Measurements from ENCODE around the gene HBE1. TPM values are rescaled to one million over a fixed set of nuclear protein-coding genes. Genes with fewer than 3 reads are reported as not detected.

HBE1 gene
- total RNA-seq, 4 donors from 2014 or later = 0.67 TPM; not detected in 3

GRCh38 chr11:5289696-5290095 is 20.0 kb upstream of the HBE1 start:
- no peaks in the 10 kb centered on the region for H3K9me3 ChIP-seq
- ATAC-seq = no peak
- no peak for TF ChIP-seq POLR2A (IDR thresholded peaks at IDR 0.05)
- TF ChIP-seq, protein P1, sequence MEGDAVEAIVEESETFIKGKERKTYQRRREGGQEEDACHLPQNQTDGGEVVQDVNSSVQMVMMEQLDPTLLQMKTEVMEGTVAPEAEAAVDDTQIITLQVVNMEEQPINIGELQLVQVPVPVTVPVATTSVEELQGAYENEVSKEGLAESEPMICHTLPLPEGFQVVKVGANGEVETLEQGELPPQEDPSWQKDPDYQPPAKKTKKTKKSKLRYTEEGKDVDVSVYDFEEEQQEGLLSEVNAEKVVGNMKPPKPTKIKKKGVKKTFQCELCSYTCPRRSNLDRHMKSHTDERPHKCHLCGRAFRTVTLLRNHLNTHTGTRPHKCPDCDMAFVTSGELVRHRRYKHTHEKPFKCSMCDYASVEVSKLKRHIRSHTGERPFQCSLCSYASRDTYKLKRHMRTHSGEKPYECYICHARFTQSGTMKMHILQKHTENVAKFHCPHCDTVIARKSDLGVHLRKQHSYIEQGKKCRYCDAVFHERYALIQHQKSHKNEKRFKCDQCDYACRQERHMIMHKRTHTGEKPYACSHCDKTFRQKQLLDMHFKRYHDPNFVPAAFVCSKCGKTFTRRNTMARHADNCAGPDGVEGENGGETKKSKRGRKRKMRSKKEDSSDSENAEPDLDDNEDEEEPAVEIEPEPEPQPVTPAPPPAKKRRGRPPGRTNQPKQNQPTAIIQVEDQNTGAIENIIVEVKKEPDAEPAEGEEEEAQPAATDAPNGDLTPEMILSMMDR (IDR thresholded peaks at IDR 0.05) = no peak
- no peak for TF ChIP-seq POLR2AphosphoS5 (IDR thresholded peaks at IDR 0.05)
- TF ChIP-seq EP300 (IDR thresholded peaks at IDR 0.05) = no peak
- H3K4me1 ChIP-seq = no peaks in the 10 kb centered on the region
- no peak overlapping the region for H3K4me3 ChIP-seq
- no peak overlapping the region for H3K27ac ChIP-seq
- no peaks in the 10 kb centered on the region for H3K27me3 ChIP-seq
- H3K36me3 ChIP-seq = no peaks in the 10 kb centered on the region

DNA sequence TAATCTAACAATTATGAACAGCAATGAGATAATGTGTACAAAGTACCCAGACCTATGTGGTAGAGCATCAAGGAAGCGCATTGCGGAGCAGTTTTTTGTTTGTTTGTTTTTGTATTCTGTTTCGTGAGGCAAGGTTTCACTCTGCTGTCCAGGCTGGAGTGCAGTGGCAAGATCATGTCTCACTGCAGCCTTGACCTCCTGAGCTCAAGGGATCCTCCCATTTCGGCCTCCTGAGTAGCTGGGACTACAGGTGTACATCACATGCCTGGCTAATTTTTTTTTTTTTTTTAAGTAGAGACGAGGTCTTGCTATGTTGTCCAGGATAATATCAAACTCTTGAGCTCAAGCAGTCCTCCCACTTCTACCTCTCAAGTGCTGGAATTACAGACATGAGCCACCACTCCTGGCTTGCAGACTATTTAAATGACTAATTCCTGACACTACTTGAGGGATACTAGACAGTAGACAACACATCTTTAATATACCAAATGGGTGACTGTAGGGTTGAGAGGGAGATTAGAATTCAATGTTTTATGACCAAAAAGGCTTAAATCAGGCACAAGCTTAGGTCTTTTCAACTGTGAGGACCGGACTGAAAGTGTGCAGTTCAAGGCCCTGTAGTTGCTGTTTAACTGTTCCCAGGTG is 19.3 kb upstream of the HBE1 start:
- Histone ChIP-seq H3K4me1 (no peaks in the 10 kb centered on the region), H3K36me3 (no peaks in the 10 kb centered on the region), H3K4me3 (no peak overlapping the region), H3K27me3 (no peaks in the 10 kb centered on the region), H3K9me3 (no peaks in the 10 kb centered on the region), H3K27ac (no peak overlapping the region)
- WGBS, 2 donors (ENCODE audit: low coverage in 1 of 2) = 81 to 85% methylated on average over 4 to 6 of the region's 6 CpGs
- no peak for ATAC-seq
- TF ChIP-seq EP300 (IDR thresholded peaks at IDR 0.05) = no peak
- no peak for TF ChIP-seq POLR2AphosphoS5 (IDR thresholded peaks at IDR 0.05)
- TF ChIP-seq, protein P1 (IDR thresholded peaks at IDR 0.05) = no peak
- TF ChIP-seq POLR2A (IDR thresholded peaks at IDR 0.05) = no peak

- Histone ChIP-seq H3K9me3 (no peaks in the 10 kb centered on the region), H3K4me3 (no peak overlapping the region), H3K36me3 (no peaks in the 10 kb centered on the region), H3K4me1 (no peaks in the 10 kb centered on the region), H3K27me3 (no peaks in the 10 kb centered on the region), H3K27ac (no peak overlapping the region)
- ATAC-seq = no peak
- WGBS, 2 donors (ENCODE audit: low coverage in 1 of 2) = 72 to 79% methylated on average over 4 to 7 of the region's 7 CpGs
- TF ChIP-seq POLR2AphosphoS5 (IDR thresholded peaks at IDR 0.05) (no peak), EP300 (IDR thresholded peaks at IDR 0.05) (no peak), POLR2A (IDR thresholded peaks at IDR 0.05) (no peak)
- TF ChIP-seq, protein P1 (IDR thresholded peaks at IDR 0.05) = no peak
These were observed 18.6 kb upstream of the HBE1 start for GRCh38 chr11:5288108-5288905.

DNA sequence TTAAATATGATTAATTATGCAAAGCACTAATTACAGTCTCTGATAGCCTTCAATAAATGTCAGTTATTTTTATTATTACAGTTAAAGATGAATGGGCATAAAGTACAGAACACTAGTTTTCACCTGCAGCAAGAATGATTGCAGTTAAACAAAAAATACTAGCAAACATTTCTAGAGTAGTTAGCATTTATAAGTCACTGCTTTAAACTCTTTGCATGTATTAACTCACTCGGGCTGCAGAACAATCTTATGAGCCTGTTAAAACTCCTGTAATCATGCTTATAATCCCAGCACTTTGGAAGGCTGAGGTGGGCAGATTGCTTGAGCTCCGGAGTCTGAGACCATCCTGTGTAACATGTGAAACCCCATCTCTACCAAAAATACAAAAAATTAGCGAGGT is 17.2 kb upstream of the HBE1 start:
- TF ChIP-seq, protein P1 (IDR thresholded peaks at IDR 0.05) = no peak
- TF ChIP-seq POLR2AphosphoS5 (IDR thresholded peaks at IDR 0.05) = no peak
- TF ChIP-seq POLR2A (IDR thresholded peaks at IDR 0.05) = no peak
- no peak for TF ChIP-seq EP300 (IDR thresholded peaks at IDR 0.05)
- no peak for ATAC-seq
- Histone ChIP-seq H3K36me3 (no peaks in the 10 kb centered on the region), H3K4me3 (no peak overlapping the region), H3K27ac (no peak overlapping the region), H3K4me1 (no peaks in the 10 kb centered on the region), H3K9me3 (no peaks in the 10 kb centered on the region), H3K27me3 (no peaks in the 10 kb centered on the region)
- 82 to 90% methylated on average over 3 of the region's 3 CpGs for WGBS, 2 donors (ENCODE audit: low coverage in 1 of 2)

DNA sequence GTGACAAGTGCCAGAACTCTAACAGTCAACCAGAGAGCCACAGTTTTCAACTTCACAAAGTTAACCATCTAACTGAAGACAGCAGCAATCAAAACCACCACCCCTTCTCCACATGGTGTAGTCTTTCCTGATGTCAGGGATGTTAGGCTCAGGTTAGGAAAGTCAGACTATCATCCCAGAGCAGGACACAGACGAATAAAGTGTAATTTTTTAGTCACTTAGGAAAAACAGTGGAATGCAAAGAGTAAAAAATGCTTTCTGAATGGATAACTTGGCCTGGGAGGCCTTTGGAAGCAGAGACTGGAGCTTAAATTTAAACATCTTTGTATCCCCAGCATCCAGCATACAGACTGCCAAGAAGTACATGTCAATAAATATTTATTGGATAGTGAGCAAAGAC is 16.6 kb upstream of the HBE1 start:
- 30 to 36% methylated on average over 1 of the region's 1 CpG for WGBS, 2 donors (ENCODE audit: low coverage in 1 of 2)

More for the DNA sequence above, 16.6 kb upstream of the HBE1 start:
- Histone ChIP-seq H3K36me3 (no peaks in the 10 kb centered on the region), H3K4me3 (no peak overlapping the region), H3K4me1 (no peaks in the 10 kb centered on the region), H3K27ac (no peak overlapping the region), H3K9me3 (no peaks in the 10 kb centered on the region), H3K27me3 (no peaks in the 10 kb centered on the region)
- no peak for TF ChIP-seq POLR2AphosphoS5 (IDR thresholded peaks at IDR 0.05)
- TF ChIP-seq POLR2A (IDR thresholded peaks at IDR 0.05) = no peak
- no peak for TF ChIP-seq EP300 (IDR thresholded peaks at IDR 0.05)
- TF ChIP-seq, protein P1 (IDR thresholded peaks at IDR 0.05) = no peak
- ATAC-seq = no peak

Data from gastroesophageal sphincter (tissue), 4 donors.